Epithelial cell of esophagus (primary cell): ENCODE measurements around the gene CTSW.
"Not testable (repeated sequence)": the region's sequence is repeated elsewhere in the genome, so short reads cannot be mapped to it uniquely, and the experiment has no call there.

Experiments used
- DNase-seq: peaks from one replicate; pipeline ENCODE4 v3.0.0; 2010; ENCODE audit warnings: low read depth
- H3K4me3 ChIP-seq: 2 replicates; pipeline ENCODE4 v1.5.1; 2011; ENCODE audit warnings: mild to moderate bottlenecking, low read length, control low read depth
- CTCF ChIP-seq: IDR thresholded peaks from 2 replicates; pipeline ENCODE4 v1.5.1; 2011; ENCODE audit warnings: low read depth, mild to moderate bottlenecking, low read length, control low read depth, inconsistent platforms; ENCODE audit not compliant: insufficient read depth; ENCODE audit errors: missing control alignments

The CTSW gene

DNA sequence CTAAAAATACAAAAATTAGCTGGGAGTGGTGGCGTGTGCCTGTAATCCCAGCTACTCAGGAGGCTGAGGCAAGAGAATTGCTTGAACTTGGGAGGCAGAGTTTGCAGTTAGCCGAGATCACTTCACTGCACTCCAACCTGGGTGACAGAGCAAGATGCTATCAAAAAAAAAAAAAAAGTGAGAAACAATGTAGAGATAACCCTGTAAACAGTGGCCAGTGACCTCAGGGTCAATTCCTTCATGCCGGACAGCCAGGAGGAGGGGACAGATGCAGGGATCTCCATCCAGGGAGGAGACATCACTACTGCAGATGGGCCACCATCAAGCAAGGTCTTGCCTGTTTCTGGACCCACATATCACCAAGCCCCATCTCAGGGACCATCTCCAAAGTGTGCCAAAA, 31.9 kb upstream of the CTSW start:
- no peak overlapping the region for H3K4me3 ChIP-seq
- no peak for TF ChIP-seq CTCF
- DNase-seq, result no peak

DNA sequence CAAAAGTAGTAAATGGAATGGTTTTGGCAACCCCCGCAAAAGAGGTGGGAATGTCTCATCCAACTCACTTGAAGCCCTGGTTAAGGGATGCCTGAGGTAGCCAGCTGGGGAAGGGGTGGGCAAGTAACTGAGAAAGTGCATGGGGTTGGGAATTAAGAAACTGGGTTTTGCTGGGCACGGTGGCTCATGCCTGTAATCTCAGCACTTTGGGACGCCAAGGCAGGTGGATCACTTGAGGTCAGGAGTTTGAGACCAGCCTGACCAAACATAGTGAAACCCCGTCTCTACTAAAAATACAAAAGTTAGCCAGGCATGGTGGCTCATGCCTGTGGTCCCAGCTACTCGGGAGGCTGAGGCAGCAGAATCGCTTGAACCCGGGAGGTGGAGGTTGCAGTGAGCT, 30.9 kb upstream of the CTSW start:
- H3K4me3 ChIP-seq, DNase-seq: not testable (repeated sequence)

DNA sequence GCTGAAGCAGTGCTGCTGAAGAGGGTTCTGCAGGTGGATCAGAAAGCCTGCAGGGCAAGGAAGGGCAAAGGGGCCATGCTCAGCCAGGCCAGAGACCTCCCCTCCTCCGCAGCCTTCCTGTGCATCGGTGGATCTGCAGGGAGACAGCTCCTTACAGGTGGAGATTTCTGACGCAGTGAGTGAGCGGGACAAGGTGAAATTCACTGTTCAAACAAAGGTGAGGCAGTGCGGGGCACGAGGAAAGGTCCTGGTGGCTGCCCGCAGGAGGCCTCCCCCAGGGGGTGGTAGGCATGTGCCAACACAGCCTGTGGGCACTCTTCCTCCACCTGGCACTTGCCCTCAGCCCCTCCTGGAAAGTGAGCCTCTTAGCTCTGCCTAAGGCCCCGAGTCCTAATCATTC, 30.3 kb upstream of the CTSW start:
- no peak for TF ChIP-seq CTCF
- no peak overlapping the region for H3K4me3 ChIP-seq
- no peak for DNase-seq

DNA sequence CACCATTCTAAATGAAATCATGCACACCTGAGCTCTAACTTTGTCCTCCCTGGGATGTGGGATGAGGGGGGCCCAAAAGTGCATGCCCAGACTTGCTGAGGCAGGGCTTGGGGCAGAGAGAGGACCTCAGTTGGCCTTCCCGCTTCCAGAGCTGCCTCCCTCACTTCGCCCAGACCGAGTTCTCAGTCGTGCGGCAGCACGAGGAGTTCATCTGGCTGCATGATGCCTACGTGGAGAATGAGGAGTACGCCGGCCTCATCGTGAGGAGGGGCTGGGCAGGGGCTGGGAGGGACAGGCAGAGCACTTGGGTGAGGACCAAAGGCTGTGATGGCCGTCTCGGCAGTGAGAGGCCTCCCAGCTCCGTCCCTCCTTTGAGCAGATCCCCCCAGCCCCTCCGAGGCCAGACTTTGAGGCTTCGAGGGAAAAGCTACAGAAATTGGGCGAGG, 29.8 kb upstream of the CTSW start:
- TF ChIP-seq CTCF, result no peak
- H3K4me3 ChIP-seq, result no peak overlapping the region
- no peak for DNase-seq

DNA sequence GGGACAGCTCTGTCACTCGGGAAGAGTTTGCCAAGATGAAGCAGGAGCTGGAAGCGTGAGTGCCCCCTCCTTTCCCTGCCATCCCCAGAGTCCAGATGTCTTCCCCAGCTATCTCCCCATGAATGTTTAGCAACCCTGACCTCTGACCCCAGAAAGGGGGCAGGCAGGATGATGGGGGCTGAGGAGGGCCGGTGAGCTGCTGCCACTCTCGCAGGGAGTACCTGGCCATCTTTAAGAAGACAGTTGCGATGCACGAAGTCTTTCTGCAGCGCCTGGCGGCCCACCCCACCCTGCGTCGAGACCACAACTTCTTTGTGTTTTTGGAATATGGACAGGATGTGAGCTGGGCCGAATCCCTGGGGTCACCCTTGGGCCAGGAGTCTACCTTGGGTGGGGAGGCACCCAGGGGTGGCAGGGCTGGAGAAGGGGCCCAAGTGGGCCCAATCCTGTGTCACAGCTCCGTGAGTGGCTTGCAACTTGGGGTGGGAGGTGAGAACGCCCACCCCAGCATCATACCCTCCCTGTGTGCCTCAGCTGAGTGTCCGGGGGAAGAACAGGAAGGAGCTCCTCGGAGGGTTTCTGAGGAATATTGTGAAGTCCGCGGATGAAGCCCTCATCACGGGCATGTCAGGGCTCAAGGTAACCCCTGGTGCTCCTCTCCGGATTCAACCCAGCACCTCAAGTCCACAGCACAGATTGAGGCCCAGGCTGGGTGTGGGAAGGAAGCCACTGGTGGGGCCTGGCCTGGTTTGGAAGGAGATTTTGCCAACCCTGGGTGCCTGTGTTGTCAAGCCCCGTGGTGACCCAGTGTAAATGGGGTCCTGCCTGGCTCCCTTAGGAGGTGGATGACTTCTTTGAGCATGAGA, 29.2 kb upstream of the CTSW start:
- TF ChIP-seq CTCF, result no peak
- no peak for DNase-seq
- H3K4me3 ChIP-seq, result no peak overlapping the region

- H3K4me3 ChIP-seq, result no peak overlapping the region
- no peak for DNase-seq
- peak; percentile 62 for TF ChIP-seq CTCF
These were observed 28.5 kb upstream of the CTSW start for GRCh38 chr11:65851083-65851579.

GRCh38 chr11:65851811-65852507, 27.7 kb upstream of the CTSW start:
- no peak overlapping the region for H3K4me3 ChIP-seq
- DNase-seq, result no peak
- no peak for TF ChIP-seq CTCF
